SU-DHL-6 (cell line): ENCODE measurements around the gene HAP1.

ENCODE experiments used
- CTCF ChIP-seq: fragments of 200-600 bp; sonication (generic); IDR thresholded peaks from one replicate; pipeline ENCODE4 v1.5.1; 2017; ENCODE audit warnings: antibody characterized with exemption, mild to moderate bottlenecking, low read length, moderate library complexity; ENCODE audit not compliant: insufficient read depth, poor library complexity, severe bottlenecking
- EZH2phosphoT487 ChIP-seq: fragments of 200-600 bp; sonication (generic), shearing (Covaris generic); conservative IDR thresholded peaks from 2 replicates; pipeline ENCODE4 v1.6.1; 2018; ENCODE audit warnings: mild to moderate bottlenecking, antibody characterized with exemption, low read length, moderate library complexity, mixed read lengths

- TF ChIP-seq CTCF (no peak), EZH2phosphoT487 (no peak)
Observed at GRCh38 chr17:41691031-41691777, 43.2 kb downstream of the HAP1 start.
